ENCODE measurements around the gene ATXN10.
A peak's percentile ranks its signal among the peaks of the same experiment; 100 is the strongest.

Gene ATXN10

DNA sequence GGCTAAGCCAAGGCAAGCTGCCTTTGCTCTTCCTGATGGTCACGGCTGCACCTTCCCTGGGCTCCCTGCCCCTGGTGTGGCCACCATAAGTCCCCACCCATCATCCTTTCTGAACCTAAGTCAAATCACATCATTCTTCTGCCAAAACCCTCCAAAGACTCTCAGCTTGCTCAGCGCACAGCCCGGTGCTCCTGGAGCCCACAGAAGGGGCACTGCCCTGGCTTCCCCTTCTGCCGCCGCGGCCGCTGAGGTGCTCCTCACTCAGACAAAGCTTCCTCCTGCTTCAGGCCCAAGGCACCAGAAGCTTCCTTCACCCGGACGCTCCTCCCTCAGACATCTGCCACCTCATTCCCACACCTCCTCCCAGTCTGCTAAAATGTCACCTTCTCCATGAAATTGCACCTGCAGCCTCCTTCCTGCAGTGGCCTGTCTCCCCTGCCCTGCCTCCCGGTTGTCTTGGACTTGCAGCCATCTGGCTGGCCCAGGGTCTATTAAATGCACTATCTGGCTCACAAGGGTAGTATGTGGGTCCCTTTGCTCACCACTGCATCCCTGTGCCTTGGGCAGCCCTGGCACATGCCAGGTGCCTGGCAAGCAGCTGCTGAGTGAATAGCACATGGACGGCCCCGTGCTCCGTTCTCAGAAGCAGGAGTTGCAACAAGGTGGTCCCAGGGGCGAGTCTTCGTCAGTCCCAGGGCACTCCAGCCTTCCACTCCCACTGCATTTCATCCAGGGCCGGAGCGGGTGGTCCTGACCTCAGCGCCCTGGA lies 197.1 kb downstream of the ATXN10 start:
- no peak for TF ChIP-seq POLR2AphosphoS5 (IDR thresholded peaks at IDR 0.05; ENCODE audit: low read depth)
- TF ChIP-seq, protein P1, sequence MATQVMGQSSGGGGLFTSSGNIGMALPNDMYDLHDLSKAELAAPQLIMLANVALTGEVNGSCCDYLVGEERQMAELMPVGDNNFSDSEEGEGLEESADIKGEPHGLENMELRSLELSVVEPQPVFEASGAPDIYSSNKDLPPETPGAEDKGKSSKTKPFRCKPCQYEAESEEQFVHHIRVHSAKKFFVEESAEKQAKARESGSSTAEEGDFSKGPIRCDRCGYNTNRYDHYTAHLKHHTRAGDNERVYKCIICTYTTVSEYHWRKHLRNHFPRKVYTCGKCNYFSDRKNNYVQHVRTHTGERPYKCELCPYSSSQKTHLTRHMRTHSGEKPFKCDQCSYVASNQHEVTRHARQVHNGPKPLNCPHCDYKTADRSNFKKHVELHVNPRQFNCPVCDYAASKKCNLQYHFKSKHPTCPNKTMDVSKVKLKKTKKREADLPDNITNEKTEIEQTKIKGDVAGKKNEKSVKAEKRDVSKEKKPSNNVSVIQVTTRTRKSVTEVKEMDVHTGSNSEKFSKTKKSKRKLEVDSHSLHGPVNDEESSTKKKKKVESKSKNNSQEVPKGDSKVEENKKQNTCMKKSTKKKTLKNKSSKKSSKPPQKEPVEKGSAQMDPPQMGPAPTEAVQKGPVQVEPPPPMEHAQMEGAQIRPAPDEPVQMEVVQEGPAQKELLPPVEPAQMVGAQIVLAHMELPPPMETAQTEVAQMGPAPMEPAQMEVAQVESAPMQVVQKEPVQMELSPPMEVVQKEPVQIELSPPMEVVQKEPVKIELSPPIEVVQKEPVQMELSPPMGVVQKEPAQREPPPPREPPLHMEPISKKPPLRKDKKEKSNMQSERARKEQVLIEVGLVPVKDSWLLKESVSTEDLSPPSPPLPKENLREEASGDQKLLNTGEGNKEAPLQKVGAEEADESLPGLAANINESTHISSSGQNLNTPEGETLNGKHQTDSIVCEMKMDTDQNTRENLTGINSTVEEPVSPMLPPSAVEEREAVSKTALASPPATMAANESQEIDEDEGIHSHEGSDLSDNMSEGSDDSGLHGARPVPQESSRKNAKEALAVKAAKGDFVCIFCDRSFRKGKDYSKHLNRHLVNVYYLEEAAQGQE (IDR thresholded peaks at IDR 0.05; ENCODE audit: insufficient replicate concordance, low read depth): no peak
- no peak for TF ChIP-seq GABPA (IDR thresholded peaks at IDR 0.05; ENCODE audit: low read depth)
- no peak for TF ChIP-seq SPI1 (IDR thresholded peaks at IDR 0.05; ENCODE audit: borderline replicate concordance, low read depth)
- TF ChIP-seq, protein P2, sequence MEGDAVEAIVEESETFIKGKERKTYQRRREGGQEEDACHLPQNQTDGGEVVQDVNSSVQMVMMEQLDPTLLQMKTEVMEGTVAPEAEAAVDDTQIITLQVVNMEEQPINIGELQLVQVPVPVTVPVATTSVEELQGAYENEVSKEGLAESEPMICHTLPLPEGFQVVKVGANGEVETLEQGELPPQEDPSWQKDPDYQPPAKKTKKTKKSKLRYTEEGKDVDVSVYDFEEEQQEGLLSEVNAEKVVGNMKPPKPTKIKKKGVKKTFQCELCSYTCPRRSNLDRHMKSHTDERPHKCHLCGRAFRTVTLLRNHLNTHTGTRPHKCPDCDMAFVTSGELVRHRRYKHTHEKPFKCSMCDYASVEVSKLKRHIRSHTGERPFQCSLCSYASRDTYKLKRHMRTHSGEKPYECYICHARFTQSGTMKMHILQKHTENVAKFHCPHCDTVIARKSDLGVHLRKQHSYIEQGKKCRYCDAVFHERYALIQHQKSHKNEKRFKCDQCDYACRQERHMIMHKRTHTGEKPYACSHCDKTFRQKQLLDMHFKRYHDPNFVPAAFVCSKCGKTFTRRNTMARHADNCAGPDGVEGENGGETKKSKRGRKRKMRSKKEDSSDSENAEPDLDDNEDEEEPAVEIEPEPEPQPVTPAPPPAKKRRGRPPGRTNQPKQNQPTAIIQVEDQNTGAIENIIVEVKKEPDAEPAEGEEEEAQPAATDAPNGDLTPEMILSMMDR (IDR thresholded peaks at IDR 0.05; ENCODE audit: insufficient read depth, low read length): no peak

DNA sequence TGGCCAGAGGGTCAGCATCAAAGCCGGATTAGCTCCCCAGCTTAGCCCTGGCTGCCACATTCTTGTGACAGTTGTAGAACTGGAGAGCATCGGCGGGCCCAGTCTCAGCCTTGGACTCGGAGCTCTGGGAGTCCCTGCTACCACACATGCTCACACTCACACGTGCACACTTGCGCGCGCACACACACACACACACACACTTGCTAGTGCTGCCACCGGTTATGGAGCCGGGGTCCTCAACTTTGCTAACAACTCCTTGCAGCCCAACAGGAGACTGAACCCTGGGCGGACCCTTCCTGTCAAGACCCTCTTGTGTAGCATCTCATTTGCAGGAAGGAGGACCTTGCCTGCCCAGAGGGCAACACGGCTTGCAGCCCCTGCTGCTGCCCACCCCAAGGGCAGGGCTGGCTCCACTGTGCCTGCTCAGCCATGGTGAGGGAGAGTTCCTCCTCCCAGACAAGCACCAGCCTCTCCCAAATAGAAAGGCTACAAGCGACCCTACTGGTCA lies 197.8 kb downstream of the ATXN10 start:
- Histone ChIP-seq H3K27me3 (ENCODE audit: insufficient read depth, poor library complexity, severe bottlenecking) (peaks cover 38% of the 10 kb centered on the region), H3K4me3 (replicated peaks; ENCODE audit: insufficient read depth, low read length) (no peak overlapping the region), H3K27ac (replicated peaks) (no peak overlapping the region)
- no peak for DNase-seq (ENCODE audit: low read depth in 1 of 2, low spot score in 1 of 2)
- TF ChIP-seq, protein P2 (IDR thresholded peaks at IDR 0.05; ENCODE audit: insufficient read depth, low read length): no peak
- TF ChIP-seq POLR2AphosphoS5 (IDR thresholded peaks at IDR 0.05; ENCODE audit: low read depth) (no peak), GABPA (IDR thresholded peaks at IDR 0.05; ENCODE audit: low read depth) (no peak), SPI1 (IDR thresholded peaks at IDR 0.05; ENCODE audit: borderline replicate concordance, low read depth) (no peak)
- TF ChIP-seq, protein P1 (IDR thresholded peaks at IDR 0.05; ENCODE audit: insufficient replicate concordance, low read depth): no peak

More for the DNA sequence above, 197.1 kb downstream of the ATXN10 start:
- Histone ChIP-seq H3K27ac (replicated peaks) (no peak overlapping the region), H3K4me3 (replicated peaks; ENCODE audit: insufficient read depth, low read length) (no peak overlapping the region), H3K27me3 (ENCODE audit: insufficient read depth, poor library complexity, severe bottlenecking) (peaks cover 42% of the 10 kb centered on the region)
- peak in 1 of 2 experiments; percentile 12 for DNase-seq (ENCODE audit: low read depth in 1 of 2, low spot score in 1 of 2)

DNA sequence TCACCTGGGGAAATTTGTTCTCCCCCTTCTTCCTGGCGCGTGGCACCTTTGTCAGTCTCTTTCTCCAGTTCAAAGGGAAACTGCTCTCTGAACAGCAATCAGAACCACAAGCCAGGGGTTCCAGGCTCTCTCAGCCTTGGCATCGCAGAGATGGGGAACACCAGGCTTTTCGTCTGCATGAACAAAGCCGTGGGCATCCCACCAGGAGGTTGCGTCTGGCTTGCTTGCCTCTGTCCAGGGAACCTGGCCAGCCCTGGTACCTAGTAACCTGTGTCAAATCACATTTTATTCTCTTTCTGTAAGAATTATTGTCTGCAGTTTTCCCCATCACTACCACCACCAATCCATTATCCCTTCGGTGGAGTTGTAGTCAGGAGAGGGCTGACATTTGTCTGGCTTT lies 198.4 kb downstream of the ATXN10 start:
- H3K27me3 ChIP-seq (ENCODE audit: insufficient read depth, poor library complexity, severe bottlenecking): peaks cover 38% of the 10 kb centered on the region
- TF ChIP-seq, protein P2 (IDR thresholded peaks at IDR 0.05; ENCODE audit: insufficient read depth, low read length): no peak
- no peak for TF ChIP-seq GABPA (IDR thresholded peaks at IDR 0.05; ENCODE audit: low read depth)
- no peak for TF ChIP-seq POLR2AphosphoS5 (IDR thresholded peaks at IDR 0.05; ENCODE audit: low read depth)
- no peak for TF ChIP-seq SPI1 (IDR thresholded peaks at IDR 0.05; ENCODE audit: borderline replicate concordance, low read depth)
- TF ChIP-seq, protein P1 (IDR thresholded peaks at IDR 0.05; ENCODE audit: insufficient replicate concordance, low read depth): no peak
- no peak overlapping the region for H3K4me3 ChIP-seq (replicated peaks; ENCODE audit: insufficient read depth, low read length)
- H3K27ac ChIP-seq (replicated peaks): no peak overlapping the region
- DNase-seq (ENCODE audit: low read depth in 1 of 2, low spot score in 1 of 2): no peak

Data from HL-60 (cell line).